ENCODE results near the gene RAB37.

The RAB37 gene

DNA sequence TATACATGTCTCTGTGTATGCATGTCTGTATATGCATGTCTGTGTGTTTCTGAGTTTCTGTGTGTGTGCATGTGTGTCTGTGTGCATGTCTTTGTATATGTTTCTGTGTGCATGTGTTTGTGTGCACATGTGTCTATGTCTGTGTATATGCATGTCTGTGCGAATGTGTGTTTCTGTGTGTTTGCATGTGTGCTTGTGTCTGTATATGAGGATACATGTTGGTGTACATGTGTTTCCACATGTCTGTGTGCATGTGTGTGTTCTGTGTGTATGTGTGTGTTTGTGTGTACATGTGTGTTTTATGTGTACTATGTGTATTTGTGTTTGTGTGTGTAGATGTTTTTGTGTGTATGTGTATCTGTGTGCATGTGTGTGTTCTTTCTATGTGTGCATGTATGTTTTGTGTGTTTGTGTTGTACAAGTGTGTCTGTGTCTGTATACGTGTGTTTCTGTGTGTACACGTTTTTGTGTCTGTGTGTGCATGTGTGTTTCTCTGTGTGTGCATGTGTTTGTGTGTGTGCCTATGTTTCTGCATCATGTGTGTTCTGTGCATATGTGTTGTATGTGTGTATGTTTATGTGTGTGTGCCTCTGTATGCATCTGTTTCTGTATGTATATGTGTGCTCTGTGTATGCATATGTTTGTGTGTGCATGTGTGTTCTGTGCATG is 8.9 kb upstream of the RAB37 start:
- DNase-seq (ENCODE audit: low spot score), result no peak

DNA sequence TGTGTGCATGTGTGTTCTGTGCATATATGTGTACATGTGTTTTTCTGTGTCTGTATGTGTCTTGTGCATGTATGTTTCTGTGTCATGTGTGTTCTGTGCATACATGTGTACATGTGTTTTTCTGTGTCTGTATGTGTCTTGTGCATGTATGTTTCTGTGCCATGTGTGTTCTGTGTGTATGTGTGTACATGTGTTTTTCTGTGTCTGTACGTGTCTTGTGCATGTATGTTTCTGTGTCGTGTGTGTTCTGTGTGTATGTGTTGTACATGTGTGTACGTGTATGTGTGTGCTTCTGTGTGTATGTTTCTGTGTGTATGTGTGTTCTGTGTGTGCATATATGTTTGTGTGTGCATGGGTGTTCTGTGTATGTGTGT is 8.4 kb upstream of the RAB37 start:
- DNase-seq (ENCODE audit: low spot score), result no peak

DNA sequence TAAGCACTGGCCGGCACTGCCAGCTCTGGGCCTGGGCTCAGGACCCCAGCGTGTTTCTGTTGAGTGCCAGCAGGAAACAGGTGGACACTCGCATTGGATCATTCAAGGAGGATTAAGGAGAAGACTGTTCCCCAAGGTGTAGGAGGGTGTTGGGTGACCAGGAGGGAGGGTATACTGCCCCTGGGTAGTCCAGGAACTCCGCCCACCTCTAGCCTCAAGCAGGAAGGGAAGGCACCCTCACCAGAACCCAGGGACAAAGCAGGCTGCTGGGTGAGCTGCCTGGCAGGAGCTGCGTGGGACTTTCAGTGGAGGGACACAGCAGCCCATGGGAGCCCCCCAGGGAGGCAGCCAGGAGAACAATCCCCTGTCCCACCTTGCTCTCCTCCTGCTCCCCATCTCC is 7.7 kb upstream of the RAB37 start:
- no peak for DNase-seq (ENCODE audit: low spot score)

DNA sequence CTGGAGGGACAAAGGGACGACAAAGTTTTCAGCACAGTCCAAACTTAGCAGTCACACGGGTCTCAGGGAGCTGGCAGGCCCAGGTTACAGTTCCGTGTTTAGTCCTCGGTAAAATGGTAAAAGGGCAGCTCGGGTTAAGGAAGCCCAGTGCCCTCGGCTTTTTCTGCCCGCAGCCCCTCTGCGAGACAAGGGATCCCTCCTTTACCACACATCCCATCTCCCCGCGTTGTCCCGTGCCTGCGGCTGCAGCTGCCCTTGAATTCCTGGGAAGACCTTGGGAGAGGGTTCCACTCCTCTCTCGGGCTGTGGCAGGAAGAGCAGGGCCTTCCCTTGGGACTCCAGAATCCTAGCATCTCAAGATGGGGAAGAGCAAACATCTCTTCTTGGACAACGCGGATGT is 7.2 kb upstream of the RAB37 start:
- no peak for DNase-seq (ENCODE audit: low spot score)

DNA sequence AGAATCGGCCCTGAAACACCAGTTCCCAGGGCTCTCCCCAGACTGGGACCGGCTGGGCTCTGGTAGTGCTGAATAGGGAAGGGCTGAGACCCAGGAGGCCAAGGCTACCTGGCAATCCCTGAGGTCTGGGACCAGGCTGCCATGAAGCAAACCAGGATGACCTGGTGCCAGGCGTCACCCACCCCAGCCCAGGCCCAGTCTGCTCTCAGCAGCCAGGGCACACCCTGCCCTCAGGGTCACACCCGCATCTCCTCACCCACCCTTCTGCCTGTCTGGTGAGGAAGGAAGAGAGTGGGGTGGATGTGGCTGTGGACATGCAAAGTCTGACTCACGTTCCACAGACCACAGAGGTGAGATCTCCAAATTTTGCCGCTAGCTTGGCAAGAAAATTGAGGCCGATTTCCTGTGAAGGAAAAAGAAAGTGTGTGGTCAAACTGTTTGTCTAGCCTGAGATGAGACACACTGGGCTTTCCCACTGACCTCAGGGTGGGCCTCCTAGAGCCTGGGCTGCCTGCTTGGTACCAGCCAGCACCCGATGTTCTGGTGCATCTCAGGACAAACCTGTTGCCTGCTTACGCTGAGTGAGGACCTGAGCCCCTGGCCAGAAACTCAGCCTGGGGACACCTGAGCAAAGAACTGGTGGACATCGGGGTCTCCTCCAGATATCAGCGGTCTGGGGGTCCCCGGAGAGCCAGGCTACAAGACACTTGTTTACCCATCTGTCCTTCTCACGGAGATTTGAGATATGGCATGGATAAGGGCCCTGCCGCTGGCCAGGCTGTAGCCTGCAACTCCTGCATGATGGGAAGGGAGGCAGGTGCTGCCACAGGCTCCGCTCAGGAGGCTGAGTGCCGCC is 6.3 kb upstream of the RAB37 start:
- no peak for DNase-seq (ENCODE audit: low spot score)

DNA sequence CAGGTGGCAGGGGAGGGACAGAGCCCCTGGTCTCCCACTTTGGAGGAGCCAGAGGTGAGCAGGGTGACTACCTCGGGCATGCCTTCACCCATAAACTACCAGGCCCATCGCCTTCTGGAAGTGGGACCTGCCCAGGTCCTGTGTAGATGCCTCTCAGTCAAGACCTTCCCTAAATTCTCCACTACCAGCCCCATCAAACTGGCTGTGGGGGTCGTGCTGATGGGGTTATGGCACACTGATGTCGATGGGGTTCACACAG is 5.8 kb upstream of the RAB37 start:
- no peak for DNase-seq (ENCODE audit: low spot score)

DNA sequence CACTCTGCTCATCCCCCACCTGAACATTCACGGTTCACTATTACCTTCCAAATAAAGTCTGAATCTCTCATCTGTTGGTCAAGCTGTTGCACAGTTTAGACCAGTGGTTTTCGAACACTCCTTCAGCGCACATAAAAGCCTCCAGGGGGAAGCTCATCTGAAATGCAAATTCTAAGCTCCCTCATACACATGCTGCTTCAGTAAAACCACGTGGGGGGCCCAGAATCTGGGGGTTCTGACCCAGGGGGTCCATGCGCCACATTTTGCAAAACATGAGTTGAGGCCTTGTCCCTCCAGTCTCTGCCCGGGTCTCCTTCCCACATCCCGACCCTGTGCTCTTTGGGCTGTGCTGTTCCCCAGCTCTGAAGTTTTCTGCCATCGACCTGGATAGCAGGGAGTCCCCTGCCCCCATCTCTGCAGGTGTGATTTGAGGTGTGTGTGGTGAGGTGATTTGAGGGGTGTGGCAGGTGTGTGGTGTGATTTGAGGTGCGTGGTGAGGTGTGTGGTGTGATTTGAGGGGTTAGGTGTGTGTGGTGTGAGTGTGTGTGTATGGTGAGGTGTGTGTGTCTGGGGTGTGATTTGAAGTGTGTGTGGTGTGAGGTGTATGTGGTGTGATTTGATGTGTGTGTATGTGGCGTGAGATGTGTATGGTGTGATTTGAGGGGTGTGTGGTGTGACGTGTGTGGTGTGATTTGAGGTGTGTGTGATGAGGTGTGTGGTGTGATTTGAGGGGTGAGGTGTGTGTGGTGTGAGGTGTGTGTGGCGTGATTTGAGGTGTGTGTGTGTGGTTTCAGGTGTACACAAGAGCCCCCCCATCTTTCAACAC is 4.8 kb upstream of the RAB37 start:
- no peak for DNase-seq (ENCODE audit: low spot score)

DNA sequence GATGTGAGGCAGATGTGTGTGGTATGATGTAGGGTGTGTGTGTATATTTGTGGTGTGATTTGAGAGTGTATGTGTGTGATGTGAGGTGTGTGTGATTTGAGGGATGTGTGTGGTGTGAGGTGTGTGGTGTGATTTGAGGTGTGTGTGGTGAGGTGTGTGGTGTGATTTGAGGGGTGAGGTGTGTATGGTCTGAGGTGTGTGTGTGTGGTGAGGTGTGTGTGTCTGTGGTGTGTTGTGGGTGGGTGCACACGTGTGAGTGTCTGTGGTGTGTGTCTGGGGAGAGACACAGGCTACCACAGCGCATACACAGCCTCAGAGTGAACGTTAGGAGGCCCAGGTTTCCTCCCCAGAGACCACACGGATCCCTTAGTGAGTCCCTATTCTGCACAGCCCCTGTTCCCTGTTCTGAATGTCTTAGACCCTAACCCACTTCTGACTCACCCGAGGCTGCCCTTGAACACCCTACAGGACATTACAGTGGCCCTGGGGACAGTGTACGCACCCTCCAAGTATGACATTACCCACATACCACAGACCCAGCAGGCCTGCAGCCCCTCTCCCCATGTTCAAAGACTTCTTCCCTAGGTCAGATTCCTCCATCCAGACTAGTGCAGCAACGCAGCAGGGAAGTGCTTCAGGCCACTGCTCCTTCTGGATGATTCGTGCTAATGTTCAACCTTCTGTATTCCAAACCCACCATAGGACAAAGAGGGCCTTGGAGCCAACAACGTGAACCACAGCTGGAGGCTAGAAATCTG is 3.5 kb upstream of the RAB37 start:
- no peak for DNase-seq (ENCODE audit: low spot score)

DNA sequence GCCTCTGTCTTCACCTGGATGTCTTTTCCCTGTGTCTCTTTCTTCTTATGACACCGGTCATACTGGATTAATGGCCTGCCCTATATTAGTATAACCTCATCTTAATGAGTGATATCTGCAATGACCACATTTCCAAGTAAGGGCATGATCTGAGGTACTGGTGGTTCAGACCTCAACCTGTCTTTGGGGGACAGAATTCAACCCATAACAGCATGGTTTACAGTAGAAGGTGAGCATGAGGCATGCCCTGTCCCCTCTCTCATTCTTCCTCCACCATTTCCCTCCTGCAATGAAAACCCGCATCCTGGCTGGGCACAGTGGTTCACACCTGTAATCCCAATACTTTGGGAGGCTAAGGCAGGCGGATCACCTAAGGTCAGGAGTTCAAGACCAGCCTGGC is 2.8 kb upstream of the RAB37 start:
- DNase-seq (ENCODE audit: low spot score), result no peak

DNA sequence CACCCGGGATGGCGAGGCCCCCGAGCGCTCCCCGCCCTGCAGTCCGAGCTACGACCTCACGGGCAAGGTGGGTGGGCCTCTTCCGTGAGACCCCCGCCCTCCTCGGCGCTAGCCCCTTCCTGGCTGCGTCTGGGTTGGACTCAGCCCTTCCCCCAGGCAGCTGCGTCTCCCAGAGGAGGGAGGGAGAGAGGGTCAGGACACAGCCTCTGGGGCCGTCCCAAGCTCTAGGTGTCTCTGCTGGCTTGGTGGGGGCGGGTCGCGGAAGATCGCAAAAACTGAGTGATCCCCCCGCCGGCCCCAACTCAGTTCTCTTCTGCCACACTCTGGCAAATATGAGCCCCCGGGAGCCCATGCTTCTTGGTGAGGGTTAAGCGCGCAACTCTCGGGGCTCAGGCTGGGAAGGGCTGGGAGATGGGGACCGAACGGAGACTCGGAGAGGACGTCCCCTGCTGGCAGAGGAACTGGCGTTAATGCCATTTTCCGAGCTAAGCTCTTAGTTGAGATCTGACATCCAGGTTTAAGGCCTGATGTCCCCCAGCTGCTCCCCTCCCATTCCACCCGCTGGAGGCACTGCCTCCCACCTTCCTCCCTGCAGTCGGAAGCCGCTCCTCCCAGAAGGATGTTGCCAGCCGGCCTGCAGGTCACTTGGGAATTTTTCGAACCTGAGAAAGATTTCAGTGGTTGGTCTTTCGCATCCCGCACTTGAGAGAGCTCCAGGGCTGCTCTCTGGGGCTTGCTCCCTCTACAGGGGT is 419 bp downstream of the RAB37 start:
- DNase-seq (ENCODE audit: low spot score), result no peak

DNA sequence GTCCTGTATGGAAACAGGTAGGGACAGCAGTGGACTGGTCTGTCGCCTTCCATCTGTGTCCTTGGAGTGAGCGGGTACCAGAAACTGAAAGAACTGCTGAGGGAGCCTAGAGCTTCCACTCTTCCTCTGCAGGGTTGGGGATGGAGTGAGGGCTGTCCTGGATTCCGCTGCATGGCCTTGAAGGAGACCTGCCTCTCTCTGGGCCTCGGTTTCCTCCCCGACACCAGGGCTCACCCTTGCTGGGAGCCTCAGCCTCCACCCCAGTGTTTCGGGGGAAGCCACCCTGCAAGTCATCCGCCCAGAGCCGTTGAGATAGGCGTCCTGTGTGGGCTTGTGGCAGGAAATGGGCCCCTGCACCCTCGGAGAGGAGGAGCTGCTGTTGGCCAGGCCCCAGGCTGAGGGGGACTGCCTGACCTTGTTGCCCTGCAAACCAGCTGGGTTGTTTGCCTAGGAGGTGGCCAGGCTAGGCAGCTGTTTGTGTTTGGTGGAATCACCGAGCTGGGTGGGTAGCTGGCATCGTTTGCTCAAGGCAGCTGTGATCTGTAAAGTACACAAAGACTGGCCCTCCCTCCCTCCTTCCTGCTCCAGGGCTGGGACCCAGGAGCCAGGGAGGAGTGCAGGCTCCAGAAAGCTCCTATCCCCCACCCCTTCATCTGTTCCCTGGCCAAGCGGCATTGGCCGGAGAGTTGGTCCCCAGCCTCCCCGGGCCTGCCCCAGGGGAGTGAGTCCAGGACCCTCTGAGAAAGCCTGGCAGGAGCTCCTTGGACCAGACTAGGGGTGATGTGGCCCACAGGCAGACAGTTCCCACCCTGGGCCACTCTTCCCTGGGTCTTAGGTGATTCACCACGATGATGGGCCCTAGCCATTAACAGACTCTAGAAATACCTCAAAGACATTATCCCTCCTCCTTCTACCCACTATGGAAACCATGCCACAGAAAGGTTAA is 1.3 kb downstream of the RAB37 start:
- DNase-seq (ENCODE audit: low spot score), result no peak

DNA sequence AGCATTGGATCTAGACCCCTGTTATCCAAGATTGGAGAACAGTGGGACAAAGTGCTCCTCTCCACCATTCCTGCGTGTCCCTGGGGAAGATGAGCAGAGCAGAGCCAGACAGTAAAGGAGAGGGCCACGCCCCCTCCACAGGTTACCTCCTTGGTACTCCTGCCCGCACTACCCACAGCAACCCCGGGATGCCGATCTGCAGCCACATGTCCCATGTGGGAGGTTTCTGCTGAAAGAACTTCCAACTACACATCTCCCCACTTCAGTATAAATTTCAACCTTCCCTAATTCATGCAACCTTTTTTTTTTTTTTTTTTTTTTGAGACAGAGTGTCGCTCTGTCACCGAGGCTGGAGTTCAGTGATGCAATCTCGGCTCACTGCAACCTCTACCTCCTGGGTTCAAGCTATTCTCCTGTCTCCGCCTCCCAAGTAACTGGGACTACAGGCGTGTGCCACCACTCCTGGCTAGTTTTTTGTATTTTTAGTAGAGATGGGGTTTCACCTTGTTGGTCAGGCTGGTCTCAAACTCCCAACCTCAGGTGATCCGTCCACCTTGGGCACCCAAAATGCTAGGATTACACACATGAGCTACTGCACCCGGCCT is 2.3 kb downstream of the RAB37 start:
- no peak for DNase-seq (ENCODE audit: low spot score)

DNA sequence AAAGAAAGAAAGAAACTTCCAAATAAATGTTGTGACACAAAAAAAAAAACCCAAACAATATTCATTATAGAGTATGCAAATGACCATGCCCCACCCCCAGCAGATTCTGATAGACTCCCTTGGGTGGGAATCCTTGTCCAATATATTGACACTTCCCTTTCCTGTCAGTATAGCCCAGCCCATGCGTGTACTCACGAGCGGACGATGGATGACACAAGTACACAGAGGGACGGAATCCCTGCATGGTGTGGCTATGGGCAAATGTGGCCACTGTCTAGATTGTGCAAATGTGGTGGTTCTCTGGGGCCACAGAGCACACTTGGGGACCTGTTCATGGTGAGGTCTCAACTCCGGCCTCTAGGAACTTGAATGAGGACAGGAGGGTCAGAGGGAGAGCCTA is 3.1 kb downstream of the RAB37 start:
- DNase-seq (ENCODE audit: low spot score), result no peak

DNA sequence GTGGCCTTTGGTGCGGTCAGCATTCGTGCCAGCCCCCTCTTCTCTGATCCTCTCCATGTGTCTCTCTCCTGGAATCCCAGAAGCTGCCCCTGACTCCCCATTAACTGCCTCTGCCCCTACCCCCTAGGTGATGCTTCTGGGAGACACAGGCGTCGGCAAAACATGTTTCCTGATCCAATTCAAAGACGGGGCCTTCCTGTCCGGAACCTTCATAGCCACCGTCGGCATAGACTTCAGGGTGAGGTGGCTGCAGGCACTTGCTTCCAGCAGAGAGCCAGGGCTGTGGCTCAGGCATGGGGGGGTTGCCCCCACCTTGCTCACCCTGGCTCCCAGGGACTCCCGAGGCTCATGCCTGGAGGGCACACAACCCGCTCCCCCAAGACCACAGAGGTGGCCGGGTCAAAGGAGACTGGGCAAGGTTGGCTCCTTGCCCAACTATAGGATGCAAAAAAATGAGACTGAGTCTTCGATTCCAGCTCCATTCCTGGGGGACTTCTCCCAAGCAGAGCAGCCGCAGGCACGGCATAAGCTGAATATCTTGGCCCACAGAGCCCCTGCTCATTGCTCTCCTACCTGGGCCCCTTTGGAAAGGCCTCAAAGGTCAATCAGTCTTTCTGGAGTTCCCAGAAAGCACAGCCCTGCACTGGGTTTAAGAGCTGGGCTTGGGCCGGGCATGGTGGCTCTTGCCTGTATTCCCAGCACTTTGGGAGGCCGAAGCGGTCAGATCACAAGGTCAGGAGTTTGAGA is 3.8 kb downstream of the RAB37 start:
- DNase-seq (ENCODE audit: low spot score), result no peak

DNA sequence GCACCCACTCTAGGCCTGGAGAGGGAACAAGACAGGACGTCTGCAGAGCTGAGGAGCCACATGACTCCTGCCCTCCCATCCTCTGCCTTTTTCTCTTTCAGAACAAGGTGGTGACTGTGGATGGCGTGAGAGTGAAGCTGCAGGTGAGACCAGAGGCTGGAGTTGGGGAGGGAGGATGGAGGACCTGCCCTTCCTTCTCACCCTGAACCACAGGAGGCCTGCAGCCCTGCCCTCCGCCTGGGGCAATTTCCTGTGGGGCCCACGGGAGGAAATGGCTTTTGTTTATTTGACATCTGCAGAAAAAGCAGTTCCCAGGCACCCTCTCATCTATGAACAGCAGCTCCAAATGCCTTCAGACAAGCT is 5.1 kb downstream of the RAB37 start:
- DNase-seq (ENCODE audit: low spot score), result no peak

DNA sequence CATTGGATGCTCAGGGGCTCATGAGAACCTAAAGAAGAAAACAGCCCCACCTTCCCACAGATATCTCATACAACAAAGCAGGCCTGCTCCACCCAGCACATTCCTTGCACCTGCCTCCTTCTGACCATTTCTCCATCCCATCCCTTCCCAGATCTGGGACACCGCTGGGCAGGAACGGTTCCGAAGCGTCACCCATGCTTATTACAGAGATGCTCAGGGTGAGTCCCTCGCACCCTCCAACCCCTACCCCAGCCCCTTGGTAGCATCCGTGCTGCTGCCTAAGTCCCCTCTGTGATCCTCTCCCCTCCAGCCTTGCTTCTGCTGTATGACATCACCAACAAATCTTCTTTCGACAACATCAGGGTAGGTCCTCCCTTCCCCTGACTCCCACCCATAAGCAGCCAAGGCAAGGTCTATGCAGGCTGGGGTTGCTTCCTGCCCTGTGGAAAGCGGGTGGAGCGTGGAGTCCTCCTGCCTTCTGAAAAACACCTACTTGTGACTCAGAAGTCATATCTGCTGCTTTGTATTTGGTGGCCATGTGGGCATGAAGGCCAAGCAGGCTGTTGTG is 6.0 kb downstream of the RAB37 start:
- no peak for DNase-seq (ENCODE audit: low spot score)

DNA sequence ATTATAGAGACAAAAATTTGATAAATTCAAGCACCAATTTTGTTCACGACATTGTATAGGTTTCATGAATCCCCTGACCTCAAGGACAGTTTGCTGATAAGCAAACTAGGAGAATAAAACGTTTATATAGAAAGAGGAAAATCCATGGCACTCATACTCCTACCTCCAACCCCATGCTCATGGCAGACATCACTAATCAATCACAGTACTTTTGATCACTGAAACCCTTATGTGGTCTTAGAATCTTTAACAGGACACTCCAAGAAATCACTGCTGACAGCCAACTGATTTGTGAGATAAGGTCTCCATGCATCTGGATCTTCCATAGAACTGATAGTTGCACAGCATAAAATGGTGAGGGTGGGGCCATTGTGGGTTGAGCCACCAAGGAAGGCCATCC is 6.7 kb downstream of the RAB37 start:
- no peak for DNase-seq (ENCODE audit: low spot score)

DNA sequence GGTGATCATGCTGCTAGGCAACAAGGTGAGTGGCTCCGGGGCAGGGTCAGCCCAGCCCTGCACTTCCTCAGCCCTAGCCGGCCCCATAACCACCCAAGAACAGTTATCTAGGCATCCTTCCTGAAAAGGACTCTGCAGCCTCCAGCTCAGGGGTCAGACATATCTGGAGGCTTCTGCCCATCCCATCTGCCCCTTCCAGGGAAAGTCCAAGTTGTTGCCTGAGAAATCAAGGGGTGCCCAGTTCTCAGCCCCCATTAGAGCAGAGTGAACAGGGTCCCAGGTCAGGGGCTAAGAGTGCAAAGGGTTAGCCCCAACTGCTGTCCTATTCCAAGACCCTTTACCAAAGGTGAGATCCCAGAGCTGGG is 7.3 kb downstream of the RAB37 start:
- no peak for DNase-seq (ENCODE audit: low spot score)
